GM18873 (cell line): ENCODE results near the gene ELOF1.

ENCODE experiments used
- ATAC-seq: cut with Tn5 transposase; IDR thresholded peaks from one replicate; pipeline ENCODE4 v1.9.1; 2021; ENCODE audit warnings: mild to moderate bottlenecking, moderate library complexity, moderate number of reproducible peaks; ENCODE audit not compliant: unreplicated experiment, low FRiP score

Gene ELOF1

DNA sequence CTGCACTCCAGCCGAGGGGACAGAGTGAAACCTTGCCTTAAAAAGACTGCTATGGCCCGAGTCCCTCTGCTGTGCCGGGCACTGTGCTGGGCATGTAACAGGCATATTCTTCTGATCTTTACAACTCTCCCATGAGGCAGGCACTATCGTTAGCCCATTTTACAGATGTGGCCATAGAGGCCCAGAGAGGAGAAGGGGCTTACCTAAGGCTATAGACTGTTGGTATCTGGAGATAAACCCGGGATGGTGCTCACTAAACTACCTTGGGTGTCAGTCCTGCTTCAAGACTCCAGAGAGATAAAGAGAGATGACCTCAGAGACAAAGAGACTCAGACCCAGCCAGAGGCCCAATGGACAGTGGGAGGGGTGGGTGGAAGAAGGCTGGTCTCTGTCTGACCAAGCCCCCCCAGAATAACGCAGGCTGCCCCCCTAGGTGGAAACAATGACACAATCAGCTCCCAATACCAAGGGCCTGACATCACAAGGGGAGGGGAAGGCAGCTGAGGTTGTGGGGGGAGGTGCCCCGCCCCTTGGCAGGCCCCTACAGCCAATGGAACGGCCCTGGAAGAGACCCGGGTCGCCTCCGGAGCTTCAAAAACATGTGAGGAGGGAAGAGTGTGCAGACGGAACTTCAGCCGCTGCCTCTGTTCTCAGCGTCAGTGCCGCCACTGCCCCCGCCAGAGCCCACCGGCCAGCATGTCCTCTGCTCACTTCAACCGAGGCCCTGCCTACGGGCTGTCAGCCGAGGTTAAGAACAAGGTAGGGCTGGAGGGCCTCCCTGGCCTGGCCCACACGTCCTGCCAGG is 20.6 kb downstream of the ELOF1 start, which contains the start of gene CNN1:
Gene CNN1, plus strand, starts transcription at position 620 of the 805 bp plus-strand sequence. Its CDS starts 77 bp downstream, at position 697.
- ATAC-seq = no peak

DNA sequence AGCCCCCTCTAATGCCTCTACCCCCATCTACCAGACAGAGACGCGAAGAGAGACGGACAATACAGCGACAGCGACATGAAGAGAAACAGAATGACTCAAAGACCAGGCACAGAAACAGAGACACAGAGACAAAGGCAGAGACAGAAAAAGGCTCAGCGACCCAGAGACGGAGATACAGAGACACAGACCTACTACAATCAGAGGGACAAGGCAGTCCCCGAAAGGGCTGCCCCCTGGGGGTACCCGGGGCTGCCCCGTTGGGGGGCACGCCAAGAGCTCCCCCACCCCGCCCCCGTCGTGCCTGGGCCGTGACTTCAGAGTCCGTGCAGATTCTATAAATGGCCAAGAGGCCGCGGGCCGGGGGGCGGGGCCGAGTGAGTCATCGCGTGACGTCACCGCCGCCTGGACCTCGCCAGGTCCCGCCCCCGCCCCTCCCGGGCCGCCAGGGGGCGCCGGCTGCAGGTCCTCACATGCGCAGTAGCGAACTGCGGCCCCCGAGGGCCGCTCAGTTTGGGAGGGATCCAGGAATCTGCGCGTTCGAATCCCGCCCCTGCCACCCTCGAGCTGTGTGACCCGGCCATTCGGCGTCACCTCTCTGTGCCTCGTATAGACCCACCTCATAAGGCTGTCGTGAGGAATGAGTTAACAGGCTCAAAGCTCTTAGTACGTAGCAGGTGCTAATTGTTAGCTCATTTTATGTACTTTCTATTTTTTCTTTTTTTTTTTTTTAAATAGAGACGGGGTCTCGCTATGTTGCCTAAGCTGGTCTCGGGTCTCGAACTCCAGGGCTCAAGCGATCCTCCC is 23.0 kb downstream of the ELOF1 start:
- ATAC-seq = no peak

DNA sequence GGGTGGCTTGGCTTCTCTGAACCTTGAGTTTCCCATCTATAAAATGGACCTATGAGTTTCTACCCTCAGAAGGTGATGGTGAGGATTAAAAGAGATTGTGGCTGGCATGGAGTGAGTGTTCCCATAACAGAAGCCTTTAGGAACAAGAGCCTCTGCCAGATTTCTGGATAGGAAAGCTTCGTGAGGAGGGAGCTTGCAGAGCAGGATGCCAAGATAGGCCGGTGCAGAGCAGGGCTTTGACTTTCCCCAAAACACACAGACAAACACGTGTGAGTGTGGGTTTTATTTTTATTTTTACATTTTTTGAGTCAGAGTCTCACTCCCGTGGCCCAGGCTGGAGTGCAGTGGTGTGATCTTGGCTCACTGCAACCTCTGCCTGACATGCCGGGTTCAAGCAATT is 24.1 kb downstream of the ELOF1 start:
- no peak for ATAC-seq

- no peak for ATAC-seq
Observed at GRCh38 chr19:11534538-11534937, 24.5 kb downstream of the ELOF1 start.

DNA sequence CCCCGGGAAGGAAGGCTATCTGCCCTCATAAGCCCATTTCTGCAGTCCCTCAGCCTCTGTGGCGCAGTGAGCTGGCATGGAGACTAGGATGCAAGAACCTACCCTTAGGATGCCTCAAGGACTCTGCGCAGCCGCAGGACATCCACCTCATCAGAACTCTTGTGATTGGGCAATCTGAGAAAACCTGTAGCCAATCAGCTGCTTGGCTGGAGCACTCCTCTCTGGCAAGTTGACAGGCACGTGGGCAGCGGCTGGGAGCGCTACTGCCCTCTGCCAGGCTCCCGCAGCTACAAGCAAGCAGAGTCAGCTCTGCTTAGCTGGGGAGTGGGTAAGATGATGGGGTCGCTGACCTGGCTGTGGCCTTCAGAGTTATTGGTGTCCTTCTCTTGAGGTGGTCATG is 28.6 kb downstream of the ELOF1 start:
- ATAC-seq = no peak

DNA sequence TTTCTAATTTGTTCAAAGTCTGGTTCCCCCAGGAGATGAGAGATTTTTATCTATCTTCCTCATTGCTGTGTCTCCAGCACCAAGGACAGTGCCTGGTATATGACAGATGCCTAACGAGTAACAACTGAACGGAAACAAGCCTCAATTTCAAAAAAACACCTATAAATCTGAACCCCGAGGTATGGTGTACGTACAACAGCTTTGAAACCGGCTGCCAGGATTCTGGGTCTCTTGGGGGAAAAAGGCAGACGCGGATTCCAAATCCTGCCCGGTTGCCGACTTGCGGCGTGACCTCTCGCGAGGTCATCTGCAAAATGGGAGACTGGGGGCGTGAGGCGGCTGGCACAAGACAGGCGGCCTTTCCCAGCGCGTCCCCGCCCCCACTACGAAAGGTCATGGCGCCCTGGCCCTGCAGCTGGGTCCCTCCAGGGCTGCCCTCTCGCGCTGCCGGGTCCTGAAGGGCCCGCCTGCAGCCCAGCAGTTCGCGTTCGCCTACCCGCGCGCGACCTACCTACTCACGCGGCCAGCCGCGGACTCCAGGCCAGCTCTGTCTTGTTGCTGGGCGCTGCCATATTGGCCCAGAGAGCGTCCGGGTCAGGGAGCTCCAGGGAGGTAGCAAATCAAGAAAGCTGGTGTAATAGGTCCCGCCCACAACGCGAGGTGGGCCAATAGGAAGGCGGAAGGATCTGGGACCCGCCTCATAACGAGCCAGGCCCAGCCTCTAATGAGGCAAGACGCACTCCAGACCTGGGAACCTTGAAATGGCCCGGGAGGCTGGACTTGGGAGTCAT is 30.3 kb downstream of the ELOF1 start, which contains the start of gene ECSIT:
Gene ECSIT, minus strand, starts transcription at position 584 of the 791 bp plus-strand sequence. CDS start 9,964 bp downstream, outside the sequence.
- peak; percentile 90 for ATAC-seq

GRCh38 chr19:11519138-11519537 is 39.9 kb downstream of the ELOF1 start:
- no peak for ATAC-seq

DNA sequence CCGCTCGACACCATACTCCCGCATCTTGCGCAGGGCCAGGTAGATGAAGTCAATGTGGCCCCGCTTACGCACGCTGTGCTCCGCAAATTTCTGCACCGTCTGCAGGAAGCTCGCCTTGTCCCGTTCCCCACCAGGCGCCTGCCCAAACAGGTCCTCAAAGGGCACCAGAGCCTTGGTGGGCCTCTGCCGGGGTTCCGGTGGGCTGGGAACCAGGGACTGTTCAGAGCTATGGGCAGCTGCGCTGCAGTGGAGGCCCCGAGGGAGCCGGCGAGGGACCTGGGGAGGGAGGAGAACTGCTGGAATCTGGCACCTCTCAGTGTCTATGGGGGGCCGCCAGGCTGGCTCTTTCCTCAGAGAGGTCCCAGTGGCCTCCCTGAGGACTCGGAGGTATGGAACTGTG is 45.1 kb downstream of the ELOF1 start:
- ATAC-seq = no peak

DNA sequence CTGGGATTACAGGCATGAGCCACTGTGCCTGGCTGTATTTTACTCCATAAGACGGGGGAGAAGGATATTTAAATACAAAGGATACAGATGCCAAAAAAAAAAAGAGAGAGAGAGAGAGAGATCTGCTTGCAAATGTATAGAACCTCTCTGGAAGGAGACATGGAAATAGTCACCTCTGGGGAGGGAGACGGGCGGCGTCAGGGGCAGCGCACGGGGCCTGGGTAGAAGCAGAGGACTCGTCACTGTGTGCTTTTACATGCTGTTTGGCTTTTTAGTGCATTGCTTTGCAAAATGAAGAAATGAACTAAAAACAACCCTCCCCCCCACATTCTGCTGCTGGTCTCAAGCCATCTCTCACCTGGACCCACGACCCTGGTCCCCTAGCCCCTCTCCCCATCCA is 48.6 kb downstream of the ELOF1 start:
- no peak for ATAC-seq

DNA sequence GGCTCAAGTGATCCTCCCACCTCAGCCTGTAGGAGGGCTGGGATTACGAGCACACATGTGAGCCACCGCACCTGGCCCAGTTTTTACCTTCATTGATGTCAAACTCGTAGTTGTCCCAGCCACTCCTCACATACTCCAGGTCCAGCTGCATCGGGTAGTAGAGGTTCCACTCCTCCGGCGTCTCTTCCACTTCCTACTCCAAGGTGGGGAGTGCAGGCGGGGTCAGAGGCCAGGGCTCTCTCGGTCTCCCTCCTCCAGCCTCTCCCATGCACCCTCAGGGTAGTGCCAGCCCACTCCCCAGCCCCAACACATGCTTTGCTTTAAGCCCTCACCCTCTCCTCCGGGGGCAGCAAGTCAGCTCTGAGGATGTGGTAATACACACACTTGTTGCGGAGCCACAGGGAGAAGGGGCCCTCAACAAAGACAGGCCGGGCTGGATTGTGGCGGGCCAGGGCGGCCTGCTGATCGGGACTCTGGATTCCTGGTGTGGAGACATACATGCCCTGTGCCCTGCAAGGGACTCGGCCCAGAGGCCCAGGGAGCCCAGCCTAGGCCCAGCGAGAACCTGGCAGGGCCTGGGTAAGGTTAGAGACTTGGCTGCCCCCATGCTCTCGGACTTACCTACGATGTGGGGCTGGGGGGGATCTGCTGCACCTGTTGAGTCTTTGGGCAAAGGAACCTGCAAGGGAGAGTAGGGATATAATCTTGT is 51.5 kb downstream of the ELOF1 start:
- no peak for ATAC-seq

DNA sequence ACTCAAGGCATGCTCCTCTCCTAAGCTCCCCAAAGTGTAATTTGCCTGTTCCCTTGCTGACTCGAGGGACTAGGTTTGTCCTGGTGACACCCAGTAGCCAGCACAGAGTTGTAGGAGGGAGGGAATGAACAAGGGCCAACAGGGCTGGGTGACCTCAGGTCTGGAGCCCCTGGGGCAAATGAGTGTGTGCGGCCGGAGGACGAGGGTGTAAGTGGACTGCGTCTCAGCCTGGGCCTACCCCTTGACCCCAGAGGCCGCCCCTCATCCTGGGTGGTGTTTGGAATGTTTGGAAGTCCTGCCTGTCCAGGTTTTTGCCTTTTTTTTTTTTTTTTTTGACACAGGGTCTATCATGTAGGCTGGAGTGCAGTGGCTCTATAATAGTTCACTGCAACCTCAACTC is 52.1 kb downstream of the ELOF1 start:
- no peak for ATAC-seq

- ATAC-seq = peak; percentile 23
Observed at GRCh38 chr19:11506101-11506555, 52.9 kb downstream of the ELOF1 start.

DNA sequence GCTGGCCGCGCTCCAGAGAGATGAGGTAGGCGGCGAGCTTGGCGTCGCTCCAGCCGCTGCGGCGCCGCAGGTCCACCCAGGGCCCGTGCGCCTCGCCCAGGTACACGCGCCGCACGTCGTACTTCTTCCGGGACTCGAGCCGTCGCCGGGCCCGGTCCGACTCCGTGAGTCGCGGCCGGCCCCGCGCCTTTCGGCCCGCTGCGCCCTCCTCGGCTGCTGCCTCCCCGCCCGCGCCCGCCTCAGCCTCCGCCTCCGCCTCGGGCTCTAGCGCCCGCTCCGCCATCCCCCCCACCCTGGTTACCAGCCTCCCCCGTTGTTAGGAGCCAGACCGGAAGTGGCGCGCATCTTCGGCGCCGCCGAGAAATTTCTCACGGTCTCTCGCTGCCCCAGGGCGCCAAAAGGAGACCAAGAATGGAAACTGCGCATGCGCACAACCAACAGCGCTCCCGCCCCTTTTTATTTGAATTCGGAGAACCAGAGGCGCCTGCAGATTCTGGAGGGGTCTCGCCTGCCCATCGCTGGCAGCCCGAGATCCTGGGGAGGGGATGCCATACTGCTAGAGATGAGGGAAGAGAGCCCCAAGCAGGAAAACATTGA is 53.4 kb downstream of the ELOF1 start, which contains the start of gene ZNF653:
Gene ZNF653, minus strand, starts transcription at position 336 of the 597 bp plus-strand sequence. Its CDS starts 53 bp downstream, at position 283.
- peak; percentile 26 for ATAC-seq

GRCh38 chr19:11505032-11505503 is 54.0 kb downstream of the ELOF1 start:
- peak; percentile 88 for ATAC-seq

DNA sequence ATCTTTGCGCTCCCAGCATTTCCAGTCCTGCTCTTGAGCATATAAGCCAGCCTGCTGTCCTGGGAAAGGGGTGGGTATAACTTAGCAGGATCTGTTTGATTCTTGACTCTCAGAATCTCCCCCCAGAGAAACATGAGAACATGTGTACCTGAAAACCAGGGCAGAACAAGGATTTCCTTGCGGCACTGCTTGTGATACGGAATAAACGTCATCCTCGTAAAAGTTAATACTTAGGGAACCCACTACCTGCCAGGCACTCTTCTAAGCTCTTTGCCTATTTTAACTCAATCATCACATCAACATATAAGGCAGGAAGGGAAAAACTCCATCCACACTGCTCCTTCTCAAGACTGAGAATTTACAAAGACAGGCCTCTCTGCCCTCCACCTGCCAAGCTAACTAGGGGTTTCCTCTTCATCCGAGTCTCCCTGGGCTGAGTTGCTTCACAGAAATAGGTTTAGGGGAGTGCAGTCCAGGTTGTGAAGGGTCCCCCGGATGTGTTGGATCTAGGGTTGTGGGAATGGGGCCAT is 54.5 kb downstream of the ELOF1 start:
- ATAC-seq = no peak
